Subcutaneous abdominal adipose tissue (tissue), 5 donors: ENCODE results near the gene ARTN.

Experiments used
- H3K27ac ChIP-seq: one replicate; pipeline ENCODE4 v1.7.0; 2013; ENCODE audit warnings: low read depth, mild to moderate bottlenecking, inconsistent platforms, low read length, moderate library complexity
- H3K27me3 ChIP-seq, 5 donors: one replicate each; pipeline ENCODE4 v1.7.0; 2013; ENCODE audit warnings: low read length in 5 of 5, inconsistent platforms in 1 of 5; ENCODE audit not compliant: control insufficient read depth in 5 of 5, insufficient read depth in 4 of 5
- H3K36me3 ChIP-seq, 5 donors: one replicate each; pipeline ENCODE4 v1.7.0; 2013; ENCODE audit warnings: low read length in 5 of 5; ENCODE audit not compliant: control insufficient read depth in 5 of 5, insufficient read depth in 5 of 5
- H3K4me1 ChIP-seq, 5 donors: one replicate each; pipeline ENCODE4 v1.7.0; 2013; ENCODE audit warnings: low read length in 5 of 5, mild to moderate bottlenecking in 3 of 5, moderate library complexity in 1 of 5; ENCODE audit not compliant: control insufficient read depth in 5 of 5, insufficient read depth in 5 of 5
- H3K4me3 ChIP-seq, 5 donors: one replicate each; pipeline ENCODE4 v1.7.0; 2013; ENCODE audit warnings: low read length in 5 of 5, low read depth in 1 of 5
- H3K9ac ChIP-seq, 5 donors: one replicate each; pipeline ENCODE4 v1.7.0; 2013; ENCODE audit warnings: low read length in 5 of 5, mild to moderate bottlenecking in 4 of 5, moderate library complexity in 3 of 5
- H3K9me3 ChIP-seq, 5 donors: one replicate each; pipeline ENCODE4 v1.7.0; 2013; ENCODE audit warnings: low read length in 5 of 5; ENCODE audit not compliant: control insufficient read depth in 5 of 5
- donor health status: healthy.
- donor health status: healthy.
- donor health status: healthy.
- donor health status: healthy.
- donor health status: healthy.

ARTN gene

GRCh38 chr1:43956234-43956633 lies 22.6 kb downstream of the ARTN start:
- Histone ChIP-seq H3K27ac (no peak overlapping the region), H3K27me3 (no peaks in the 10 kb centered on the region), H3K9ac (no peak overlapping the region), H3K4me1 (no peaks in the 10 kb centered on the region), H3K4me3 (no peak overlapping the region), H3K9me3 (no peaks in the 10 kb centered on the region), H3K36me3 (peaks cover 0 to 55% (median 51%) of the 10 kb centered on the region in 5 donors)

DNA sequence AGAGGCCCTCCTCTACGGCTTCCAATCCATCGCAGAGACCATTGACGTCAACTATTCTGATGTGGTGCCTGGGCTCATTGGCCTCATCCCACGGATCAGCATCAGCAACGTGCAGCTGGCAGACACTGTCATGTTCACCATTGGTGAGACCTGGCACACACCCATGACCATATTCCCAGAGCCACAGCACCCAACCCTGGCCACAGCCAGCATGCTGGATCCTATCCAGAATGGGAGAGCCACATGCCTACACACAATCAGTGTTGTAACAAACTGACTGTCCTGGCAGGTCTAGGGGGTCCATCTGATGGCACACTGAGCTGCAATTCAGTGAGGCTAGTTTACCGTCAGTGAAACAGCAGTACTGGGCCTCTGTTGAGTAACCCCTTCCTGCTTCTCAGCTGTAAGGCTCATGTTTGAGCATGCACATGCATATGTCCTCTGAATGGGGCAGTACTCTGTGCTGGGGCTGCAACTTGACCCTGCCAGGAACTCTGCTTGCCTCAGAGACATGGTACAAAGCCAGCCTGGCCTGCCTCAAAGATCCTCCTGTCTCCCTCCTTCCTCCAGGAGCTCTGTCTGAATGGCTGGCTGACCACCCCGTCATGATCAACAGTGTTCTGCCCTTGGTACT lies 23.9 kb downstream of the ARTN start:
- Histone ChIP-seq H3K4me3 (no peak overlapping the region), H3K27me3 (no peaks in the 10 kb centered on the region), H3K4me1 (no peaks in the 10 kb centered on the region), H3K9ac (no peak overlapping the region), H3K9me3 (no peaks in the 10 kb centered on the region), H3K36me3 (peaks cover 0 to 68% (median 63%) of the 10 kb centered on the region in 5 donors), H3K27ac (no peak overlapping the region)

DNA sequence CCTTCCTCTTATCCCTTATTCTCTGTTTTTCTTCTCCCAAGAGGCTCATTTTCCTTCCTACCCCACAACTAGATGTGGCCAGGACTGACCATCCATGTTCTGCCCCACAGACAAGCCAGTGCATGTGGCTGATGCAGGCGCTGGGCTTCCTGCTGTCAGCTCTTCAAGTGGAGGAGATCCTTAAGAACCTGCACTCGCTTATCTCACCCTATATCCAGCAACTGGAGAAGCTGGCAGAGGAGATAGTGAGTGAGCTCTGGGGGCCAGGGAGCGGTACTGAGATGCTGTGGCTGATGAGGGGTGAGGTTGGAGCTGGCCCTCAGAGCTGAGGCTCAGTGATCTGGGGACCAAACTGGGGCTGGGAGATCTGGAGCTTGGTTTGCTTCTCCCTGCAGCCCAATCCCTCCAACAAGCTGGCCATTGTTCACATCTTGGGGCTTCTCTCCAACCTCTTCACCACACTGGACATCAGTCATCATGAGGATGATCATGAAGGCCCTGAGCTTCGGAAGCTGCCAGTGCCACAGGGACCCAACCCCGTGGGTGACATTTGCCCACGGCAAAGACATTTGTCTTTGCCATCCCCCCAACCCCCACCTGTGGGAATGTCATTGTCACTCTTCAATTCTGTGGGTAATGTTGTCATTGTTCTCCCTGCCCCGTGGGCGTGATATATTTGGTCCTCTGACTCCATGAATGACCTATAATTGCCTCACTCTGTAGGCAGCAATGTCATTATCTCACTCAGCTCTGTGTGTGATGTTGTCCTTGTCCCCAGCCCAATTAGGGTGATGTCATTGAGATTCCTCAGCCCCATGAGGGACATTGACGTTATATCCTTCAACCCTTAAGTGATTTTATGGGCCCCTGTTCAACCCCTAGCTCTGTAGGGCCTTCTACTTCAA lies 25.0 kb downstream of the ARTN start:
- H3K36me3 ChIP-seq: peaks cover 0 to 77% (median 74%) of the 10 kb centered on the region in 5 donors

GRCh38 chr1:43960798-43961197 lies 27.2 kb downstream of the ARTN start:
- Histone ChIP-seq H3K9ac (no peak overlapping the region), H3K36me3 (peaks cover 0 to 92% (median 80%) of the 10 kb centered on the region in 5 donors)

More for the DNA sequence above, 25.0 kb downstream of the ARTN start:
- H3K9ac ChIP-seq: no peak overlapping the region
- no peaks in the 10 kb centered on the region for H3K4me1 ChIP-seq
- H3K9me3 ChIP-seq: no peaks in the 10 kb centered on the region
- H3K27ac ChIP-seq: no peak overlapping the region
- no peak overlapping the region for H3K4me3 ChIP-seq
- H3K27me3 ChIP-seq: no peaks in the 10 kb centered on the region

GRCh38 chr1:43961692-43962091 lies 28.1 kb downstream of the ARTN start:
- Histone ChIP-seq H3K36me3 (peaks cover 0 to 94% (median 82%) of the 10 kb centered on the region in 5 donors), H3K9me3 (no peaks in the 10 kb centered on the region), H3K4me1 (no peaks in the 10 kb centered on the region), H3K9ac (no peak overlapping the region), H3K27me3 (no peaks in the 10 kb centered on the region), H3K4me3 (no peak overlapping the region), H3K27ac (no peak overlapping the region)

More at GRCh38 chr1:43960798-43961197, 27.2 kb downstream of the ARTN start:
- Histone ChIP-seq H3K4me1 (no peaks in the 10 kb centered on the region), H3K9me3 (no peaks in the 10 kb centered on the region), H3K27ac (no peak overlapping the region), H3K27me3 (no peaks in the 10 kb centered on the region), H3K4me3 (no peak overlapping the region)

- Histone ChIP-seq H3K9ac (no peak overlapping the region), H3K36me3 (peaks cover 0 to 94% (median 78%) of the 10 kb centered on the region in 5 donors), H3K27ac (no peak overlapping the region), H3K27me3 (no peaks in the 10 kb centered on the region), H3K4me1 (no peaks in the 10 kb centered on the region), H3K9me3 (no peaks in the 10 kb centered on the region), H3K4me3 (no peak overlapping the region)
Measured at GRCh38 chr1:43962324-43962723, 28.7 kb downstream of the ARTN start.

DNA sequence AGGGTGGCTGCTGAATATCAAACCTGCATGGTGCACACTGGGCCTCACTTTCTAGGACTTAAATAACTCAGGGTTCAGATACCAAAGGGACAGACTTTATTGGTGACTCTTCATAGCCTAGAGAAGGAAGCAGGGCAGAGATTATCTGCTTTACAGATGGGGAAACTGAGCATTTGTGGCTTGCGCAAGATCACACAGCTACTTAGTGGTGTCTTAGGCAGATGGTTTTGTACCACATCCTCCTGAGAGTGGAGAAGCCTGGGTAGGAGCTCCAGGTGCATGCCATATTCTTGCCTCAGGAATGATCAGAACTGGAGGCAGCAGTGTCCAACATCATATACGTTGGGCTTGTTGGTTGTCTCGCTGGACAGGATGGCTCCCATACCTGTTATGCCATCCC lies 29.4 kb downstream of the ARTN start:
- Histone ChIP-seq H3K9me3 (no peaks in the 10 kb centered on the region), H3K27ac (no peak overlapping the region), H3K4me1 (no peaks in the 10 kb centered on the region), H3K4me3 (no peak overlapping the region), H3K27me3 (no peaks in the 10 kb centered on the region), H3K36me3 (peaks cover 0 to 93% (median 76%) of the 10 kb centered on the region in 5 donors), H3K9ac (no peak overlapping the region)

- Histone ChIP-seq H3K36me3 (peaks cover 0 to 85% (median 67%) of the 10 kb centered on the region in 5 donors), H3K4me1 (no peaks in the 10 kb centered on the region), H3K27me3 (no peaks in the 10 kb centered on the region), H3K9ac (no peak overlapping the region), H3K4me3 (no peak overlapping the region), H3K27ac (no peak overlapping the region), H3K9me3 (no peaks in the 10 kb centered on the region)
Measured at GRCh38 chr1:43963890-43964289, 30.3 kb downstream of the ARTN start.

DNA sequence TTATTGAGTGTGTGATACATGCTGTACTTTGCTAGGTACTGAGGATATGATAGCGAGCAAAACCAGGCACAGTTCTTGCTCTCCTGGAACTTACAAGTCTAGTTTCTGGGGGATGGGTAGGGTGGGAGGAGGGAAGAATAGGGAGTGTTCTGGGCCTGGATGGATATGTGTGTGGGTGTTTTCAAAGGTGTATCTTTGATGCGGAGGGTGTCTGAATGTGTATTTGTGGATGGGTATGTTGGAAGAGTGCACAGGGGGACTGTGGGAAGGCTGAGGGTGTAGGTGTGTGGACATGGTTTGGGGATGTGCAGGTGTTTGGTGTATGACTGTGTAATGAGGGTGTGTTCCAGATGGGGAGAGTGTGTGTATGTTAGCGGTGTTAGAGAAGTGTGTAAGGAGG lies 31.7 kb downstream of the ARTN start:
- Histone ChIP-seq H3K27me3 (no peaks in the 10 kb centered on the region), H3K36me3 (peaks cover 0 to 70% (median 54%) of the 10 kb centered on the region in 5 donors), H3K27ac (no peak overlapping the region), H3K4me3 (no peak overlapping the region), H3K4me1 (peaks cover under 1 to 9% (median 9%) of the 10 kb centered on the region in 5 donors), H3K9me3 (no peaks in the 10 kb centered on the region), H3K9ac (no peak overlapping the region)

GRCh38 chr1:43968348-43968948 lies 34.8 kb downstream of the ARTN start:
- Histone ChIP-seq H3K36me3 (peaks cover 0 to 56% (median 31%) of the 10 kb centered on the region in 5 donors), H3K9ac (no peak overlapping the region), H3K27ac (no peak overlapping the region), H3K27me3 (no peaks in the 10 kb centered on the region), H3K9me3 (no peaks in the 10 kb centered on the region), H3K4me1 (peaks cover 2 to 20% (median 16%) of the 10 kb centered on the region in 5 donors), H3K4me3 (no peak overlapping the region)
